GM12874 (cell line): ENCODE measurements around the gene SEMA5B.

Experiments
- TF ChIP-seq, protein P1 (sequence below): IDR thresholded peaks from 2 replicates; pipeline ENCODE4 v1.5.1; 2011; ENCODE audit warnings: low read depth, mild to moderate bottlenecking, control low read depth, low read length, moderate library complexity; ENCODE audit not compliant: insufficient read depth

Gene SEMA5B

DNA sequence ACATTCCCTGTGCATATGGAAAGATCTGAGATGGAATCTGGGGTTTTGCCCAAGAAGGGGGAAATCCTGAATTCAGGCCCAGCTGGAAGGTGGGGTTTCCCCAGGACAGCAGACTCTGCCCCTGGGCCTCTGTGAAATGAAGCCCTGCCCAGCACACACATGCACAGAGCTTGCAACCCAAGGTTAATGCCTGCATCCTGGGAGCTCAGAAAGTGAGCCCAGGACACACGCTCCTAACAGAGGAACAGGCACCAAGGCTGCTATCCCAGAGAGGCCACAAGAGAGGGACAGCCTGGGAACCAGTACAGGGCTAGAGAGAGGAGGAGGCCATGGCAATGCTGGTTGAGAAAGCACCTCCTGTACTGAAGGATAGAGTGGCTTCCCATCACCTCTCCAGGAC is 16.1 kb downstream of the SEMA5B start:
- TF ChIP-seq, protein P1, sequence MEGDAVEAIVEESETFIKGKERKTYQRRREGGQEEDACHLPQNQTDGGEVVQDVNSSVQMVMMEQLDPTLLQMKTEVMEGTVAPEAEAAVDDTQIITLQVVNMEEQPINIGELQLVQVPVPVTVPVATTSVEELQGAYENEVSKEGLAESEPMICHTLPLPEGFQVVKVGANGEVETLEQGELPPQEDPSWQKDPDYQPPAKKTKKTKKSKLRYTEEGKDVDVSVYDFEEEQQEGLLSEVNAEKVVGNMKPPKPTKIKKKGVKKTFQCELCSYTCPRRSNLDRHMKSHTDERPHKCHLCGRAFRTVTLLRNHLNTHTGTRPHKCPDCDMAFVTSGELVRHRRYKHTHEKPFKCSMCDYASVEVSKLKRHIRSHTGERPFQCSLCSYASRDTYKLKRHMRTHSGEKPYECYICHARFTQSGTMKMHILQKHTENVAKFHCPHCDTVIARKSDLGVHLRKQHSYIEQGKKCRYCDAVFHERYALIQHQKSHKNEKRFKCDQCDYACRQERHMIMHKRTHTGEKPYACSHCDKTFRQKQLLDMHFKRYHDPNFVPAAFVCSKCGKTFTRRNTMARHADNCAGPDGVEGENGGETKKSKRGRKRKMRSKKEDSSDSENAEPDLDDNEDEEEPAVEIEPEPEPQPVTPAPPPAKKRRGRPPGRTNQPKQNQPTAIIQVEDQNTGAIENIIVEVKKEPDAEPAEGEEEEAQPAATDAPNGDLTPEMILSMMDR, result no peak

DNA sequence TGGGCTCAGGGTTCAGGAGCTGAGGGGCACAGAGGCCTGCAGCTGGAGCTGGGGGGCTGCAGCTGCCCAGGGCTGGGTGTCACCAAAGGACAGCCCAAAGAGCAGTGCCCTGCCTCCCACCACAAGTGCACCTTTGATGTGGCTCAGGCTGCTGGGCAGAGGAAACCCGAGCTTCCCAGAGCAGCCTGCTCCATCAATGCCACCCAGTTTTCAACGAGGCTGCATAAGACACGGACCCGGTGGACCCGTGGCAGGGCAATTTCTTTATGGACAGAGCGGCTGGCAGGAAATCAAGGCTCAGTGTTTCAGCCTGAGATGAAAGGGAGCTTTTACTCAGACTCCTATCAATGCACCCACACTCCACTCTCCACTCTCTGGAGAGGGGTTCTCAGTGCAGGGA is 18.7 kb downstream of the SEMA5B start:
- TF ChIP-seq, protein P1, result no peak

DNA sequence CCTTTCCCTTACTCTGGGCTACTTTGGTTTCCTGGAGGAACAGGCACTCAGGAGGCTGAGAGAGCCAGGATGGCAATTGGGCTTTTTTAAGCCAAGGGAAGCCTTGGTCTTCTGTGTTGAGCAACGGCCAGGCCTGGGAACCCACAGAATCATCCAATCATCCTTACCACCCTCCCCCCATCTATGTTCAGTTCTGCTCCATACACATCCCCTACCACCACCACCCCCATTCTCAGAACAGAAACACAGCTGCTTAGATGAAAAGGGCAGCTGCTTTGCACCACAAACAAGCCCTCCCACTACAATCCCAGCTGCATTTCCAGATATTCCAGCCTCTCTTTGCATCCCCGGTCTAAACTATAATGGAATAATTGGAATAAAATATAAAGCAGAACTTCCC is 21.0 kb downstream of the SEMA5B start:
- TF ChIP-seq, protein P1, result no peak

DNA sequence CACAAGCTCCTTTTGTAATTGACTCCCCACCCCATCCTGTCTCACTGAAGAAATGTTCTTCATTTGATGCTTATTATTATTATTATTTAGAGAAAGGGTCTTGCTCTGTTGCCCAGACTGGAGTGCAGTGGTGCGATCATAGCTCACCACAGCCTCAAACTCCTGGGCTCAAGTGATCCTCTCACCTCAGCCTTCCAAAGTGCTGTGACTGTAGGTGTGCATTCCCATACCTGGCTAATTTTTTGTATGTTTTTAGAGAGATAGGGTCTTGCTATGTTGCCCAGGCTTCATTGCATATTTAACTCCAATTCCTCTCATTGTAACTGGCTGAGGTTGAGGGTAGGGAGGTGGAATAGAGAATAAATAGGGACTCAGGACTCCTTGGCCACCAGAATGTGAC is 22.3 kb downstream of the SEMA5B start:
- TF ChIP-seq, protein P1, result no peak

DNA sequence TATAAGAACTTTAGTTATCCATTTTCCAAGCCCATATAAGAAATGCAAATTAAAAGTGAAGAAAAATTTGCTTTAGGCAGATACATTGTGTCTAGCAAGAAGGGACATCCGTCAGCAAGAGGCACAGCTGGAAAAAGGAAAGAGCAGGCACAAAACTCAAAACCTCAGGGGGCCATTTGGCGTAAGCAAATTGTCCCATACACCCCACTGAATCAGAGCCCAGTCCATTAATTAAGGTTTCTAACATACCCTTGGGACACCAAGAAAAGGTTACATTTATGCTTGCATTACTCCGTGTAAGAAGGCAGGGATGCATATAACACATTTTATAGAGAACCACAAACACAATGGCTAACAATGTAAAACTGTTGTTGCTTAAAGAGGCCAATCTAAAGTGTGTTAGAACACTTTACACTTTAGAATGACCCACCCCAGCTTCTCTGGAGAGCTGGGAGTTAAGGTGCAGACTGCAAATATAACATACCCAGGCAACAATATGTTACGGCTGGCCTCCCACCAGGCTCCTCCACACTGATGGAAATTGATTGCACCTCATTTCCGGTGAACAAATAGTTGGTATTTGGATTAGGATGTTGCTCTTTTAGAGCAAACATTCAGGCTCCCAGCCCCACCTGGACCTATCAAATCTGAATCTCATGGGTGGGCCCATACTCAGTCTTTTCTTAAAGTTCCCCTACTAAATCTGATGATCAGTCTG is 23.2 kb downstream of the SEMA5B start:
- TF ChIP-seq, protein P1, result no peak

DNA sequence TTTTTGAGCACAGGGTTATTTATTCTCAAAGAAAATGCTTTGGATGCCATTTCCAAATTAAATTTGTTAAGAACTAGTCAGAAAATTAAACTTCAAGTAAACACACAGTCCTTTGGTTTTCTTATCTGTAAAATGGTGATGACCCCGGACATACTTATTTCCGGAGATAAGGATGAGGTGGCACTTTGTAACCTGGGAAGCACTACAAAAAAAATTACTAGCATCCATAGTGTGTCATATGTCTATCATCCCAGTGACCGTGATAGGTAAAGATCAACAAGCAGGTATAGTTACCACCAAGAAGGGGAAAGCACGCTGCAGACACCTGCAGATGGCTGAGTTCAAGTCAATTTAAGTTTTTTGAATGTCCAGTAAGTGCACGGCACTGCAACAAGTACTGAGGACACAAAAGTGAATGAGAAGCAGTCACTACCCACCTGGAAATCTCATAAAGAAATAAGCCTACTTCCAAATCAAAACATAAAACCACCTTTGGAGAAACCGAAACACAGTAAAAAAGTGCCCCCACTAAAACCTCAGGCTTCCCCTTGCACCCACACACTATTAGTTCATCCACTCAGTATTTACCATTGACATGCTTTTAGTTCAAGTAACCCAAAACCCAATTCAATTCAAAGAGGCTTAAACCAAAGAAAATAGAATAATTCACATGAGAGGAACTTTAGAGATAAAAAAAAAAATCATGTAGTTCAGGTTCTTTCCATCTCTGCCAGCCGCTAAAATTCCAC is 24.6 kb downstream of the SEMA5B start:
- TF ChIP-seq, protein P1, result no peak

DNA sequence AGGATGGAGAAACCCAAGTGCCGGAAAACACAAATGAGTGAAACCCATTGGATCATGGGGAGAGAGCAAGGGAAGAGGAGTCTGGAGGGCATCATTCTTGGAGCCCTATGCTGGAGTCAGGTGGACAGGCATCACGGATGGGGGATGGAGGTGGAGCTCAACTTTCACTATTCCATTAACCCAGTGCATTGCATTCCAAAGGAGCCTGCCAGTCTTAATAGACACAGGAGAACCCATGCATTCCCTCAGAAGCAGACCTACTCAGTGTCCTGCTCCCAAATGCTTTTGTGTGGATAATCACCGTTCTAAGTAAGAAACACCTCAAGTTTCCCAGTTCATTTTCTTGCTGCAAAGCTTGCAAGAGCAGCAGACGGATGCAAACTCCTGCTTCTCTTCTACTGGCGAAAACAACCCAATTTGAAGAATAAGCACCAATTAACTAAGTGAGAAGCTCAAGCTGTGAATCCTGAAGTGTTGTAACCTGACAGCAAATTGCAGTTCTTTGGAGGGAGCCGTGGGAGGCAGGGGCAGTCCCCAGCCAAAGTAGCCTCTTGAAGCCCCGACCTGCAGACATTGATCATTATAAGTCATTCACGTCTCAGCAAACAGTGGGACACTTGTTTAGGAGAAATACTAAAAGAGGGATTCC is 25.3 kb downstream of the SEMA5B start:
- TF ChIP-seq, protein P1, result no peak
